Keratinocyte (primary cell): ENCODE data around the gene OR56A1. TPM values are rescaled to one million over a fixed set of nuclear protein-coding genes. Genes with fewer than 3 reads are reported as not detected.

Experiments
- DNase-seq: peaks from one replicate; pipeline ENCODE4 v3.0.0-alpha.2; 2011; ENCODE audit warnings: low read depth, missing footprints, low spot score
- FAIRE-seq: peaks from 2 replicates; lab custom pipeline; 2011; peaks lifted over from hg19 to GRCh38; lab: Jason Lieb, UNC
- H2AFZ ChIP-seq: 2 replicates; pipeline ENCODE4 v1.6.0; 2012; ENCODE audit warnings: low read length, control low read depth, inconsistent platforms; ENCODE audit not compliant: control insufficient read depth
- H3K27ac ChIP-seq: 2 replicates; pipeline ENCODE4 v1.5.1; 2011; ENCODE audit warnings: low read length; ENCODE audit not compliant: control insufficient read depth, insufficient read depth
- H3K27me3 ChIP-seq: 3 replicates; pipeline ENCODE4 v1.6.0; 2011; ENCODE audit warnings: low read length; ENCODE audit not compliant: control insufficient read depth, insufficient read depth; ENCODE audit errors: extremely low read depth
- H3K36me3 ChIP-seq, 2 experiments: 2 replicates in 1 of 2; 3 replicates in 1 of 2; pipeline ENCODE4 v1.5.1; 2011; ENCODE audit warnings: low read length in 2 of 2, mild to moderate bottlenecking in 1 of 2; ENCODE audit not compliant: control insufficient read depth in 2 of 2, insufficient read depth in 2 of 2; ENCODE audit errors: extremely low read depth in 1 of 2
- H3K4me1 ChIP-seq: 3 replicates; pipeline ENCODE4 v1.5.1; 2011; ENCODE audit warnings: low read length; ENCODE audit not compliant: control insufficient read depth, insufficient read depth; ENCODE audit errors: extremely low read depth
- H3K4me2 ChIP-seq: 3 replicates; pipeline ENCODE4 v1.6.0; 2011; ENCODE audit warnings: low read depth, low read length; ENCODE audit not compliant: control insufficient read depth, insufficient read depth; ENCODE audit errors: extremely low read depth
- H3K4me3 ChIP-seq, 3 experiments: fragments of 200-600 bp in 1 of 3; sonication (generic) in 1 of 3; 2 replicates in 2 of 3; 3 replicates in 1 of 3; pipeline ENCODE4 v1.5.1; 2011 to 2016; ENCODE audit warnings: low read length in 3 of 3, mild to moderate bottlenecking in 3 of 3, control low read depth in 2 of 3, inconsistent platforms in 1 of 3, low read depth in 1 of 3, mixed read lengths in 1 of 3, mixed run types in 1 of 3, moderate library complexity in 1 of 3; ENCODE audit not compliant: control insufficient read depth in 2 of 3, insufficient read depth in 2 of 3; ENCODE audit errors: extremely low read depth in 1 of 3
- H3K79me2 ChIP-seq: 2 replicates; pipeline ENCODE4 v1.6.0; 2012; ENCODE audit warnings: low read length; ENCODE audit not compliant: control insufficient read depth, insufficient read depth
- H3K9ac ChIP-seq: 3 replicates; pipeline ENCODE4 v1.6.0; 2011; ENCODE audit warnings: low read length; ENCODE audit not compliant: control insufficient read depth, insufficient read depth; ENCODE audit errors: extremely low read depth
- H3K9me1 ChIP-seq: 3 replicates; pipeline ENCODE4 v1.6.0; 2011; ENCODE audit warnings: low read length; ENCODE audit not compliant: control insufficient read depth, insufficient read depth; ENCODE audit errors: extremely low read depth
- H3K9me3 ChIP-seq: 2 replicates; pipeline ENCODE4 v1.5.1; 2012; ENCODE audit warnings: low read depth, low read length; ENCODE audit not compliant: control insufficient read depth
- H4K20me1 ChIP-seq: 3 replicates; pipeline ENCODE4 v1.6.0; 2011; ENCODE audit warnings: low read length; ENCODE audit not compliant: control insufficient read depth, insufficient read depth; ENCODE audit errors: extremely low read depth
- EZH2 ChIP-seq: IDR thresholded peaks from one replicate; pipeline ENCODE4 v1.6.1; 2012; ENCODE audit warnings: inconsistent platforms, mild to moderate bottlenecking, low read length, moderate library complexity
- dilution Hi-C: fragments of 300-500 bp; cut with MboI; formaldehyde crosslinking; loops from one replicate; pipeline ENCODE4 v1.7.0; 2020; ENCODE audit warnings: low sequenced_read_pairs; ENCODE audit not compliant: extremely low pct_ligation_motif_present
- polyA plus RNA-seq, 5 experiments: library from polyadenylated mRNA; depleted of rRNA in 3 of 5; stranded (reverse) in 3 of 5; stranded (forward) in 1 of 5; unstranded in 1 of 5; fragments of >200 nt; gene quantifications; 1 replicate in 1 of 5; 2 replicates in 3 of 5; 3 replicates in 1 of 5; pipeline versions ENCODE4 v1.2.1 to v1.2.3, GENCODE V29; 2011 to 2012; ENCODE audit warnings: missing spikeins in 2 of 5, low read depth in 1 of 5, low replicate concordance in 1 of 5
- small RNA-seq, 3 experiments: library from RNA; depleted of rRNA; stranded (forward); fragments of <200 nt; gene quantifications; one replicate each; pipeline ENCODE3, GENCODE V24; 2012; ENCODE audit warnings: low read depth in 3 of 3, low replicate concordance in 1 of 3; ENCODE audit not compliant: insufficient read length in 3 of 3
- TF ChIP-seq, protein P1 (sequence below), 3 experiments: IDR thresholded peaks in 1 of 3; conservative IDR thresholded peaks in 1 of 3; optimal IDR thresholded peaks in 1 of 3; 2 replicates in 2 of 3; 3 replicates in 1 of 3; pipeline versions ENCODE3 to v1.5.1; 2011; ENCODE audit warnings: low read length in 3 of 3, mild to moderate bottlenecking in 3 of 3, moderate library complexity in 2 of 3, control low read depth in 1 of 3, inconsistent platforms in 1 of 3; ENCODE audit not compliant: insufficient read depth in 2 of 3; ENCODE audit errors: extremely low read depth in 1 of 3

Gene OR56A1
- polyA plus RNA-seq, 1 donor (not counting 4 experiments of a cell fraction or from before 2014, with no cell fraction given): not detected

DNA sequence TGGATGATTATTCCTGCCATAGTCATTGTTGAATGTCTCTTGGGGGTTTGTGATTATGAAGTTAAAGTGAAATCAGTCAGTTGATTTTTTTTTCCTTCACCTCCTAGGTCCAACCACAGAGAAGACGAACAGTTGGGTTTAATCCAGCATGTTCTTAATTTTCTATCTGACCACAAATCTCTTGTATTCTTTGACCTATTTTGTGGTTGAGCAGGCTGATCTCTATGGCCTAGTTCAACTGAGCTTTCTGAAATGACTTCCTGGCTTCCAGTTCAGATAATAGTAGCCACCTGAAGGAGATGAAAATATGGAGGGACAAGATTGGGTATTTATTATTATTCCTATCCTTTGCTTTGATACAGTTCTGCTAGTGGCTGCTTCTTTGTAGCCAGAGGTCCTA, 57.0 kb downstream of the OR56A1 start:
- no peak overlapping the region for H3K9ac ChIP-seq
- dilution Hi-C loops: no loop called here
- no peak for FAIRE-seq

More for the DNA sequence above, 57.0 kb downstream of the OR56A1 start:
- Histone ChIP-seq H3K36me3 (no peaks in the 10 kb centered on the region), H3K4me3 (no peak overlapping the region), H3K9me1 (no peaks in the 10 kb centered on the region), H3K27ac (no peak overlapping the region), H4K20me1 (no peaks in the 10 kb centered on the region), H3K4me1 (no peaks in the 10 kb centered on the region), H3K9me3 (no peaks in the 10 kb centered on the region), H3K27me3 (no peaks in the 10 kb centered on the region), H2AFZ (no peak overlapping the region), H3K79me2 (no peaks in the 10 kb centered on the region), H3K4me2 (no peak overlapping the region)
- DNase-seq: no peak
- TF ChIP-seq EZH2: no peak
- TF ChIP-seq, protein P1, sequence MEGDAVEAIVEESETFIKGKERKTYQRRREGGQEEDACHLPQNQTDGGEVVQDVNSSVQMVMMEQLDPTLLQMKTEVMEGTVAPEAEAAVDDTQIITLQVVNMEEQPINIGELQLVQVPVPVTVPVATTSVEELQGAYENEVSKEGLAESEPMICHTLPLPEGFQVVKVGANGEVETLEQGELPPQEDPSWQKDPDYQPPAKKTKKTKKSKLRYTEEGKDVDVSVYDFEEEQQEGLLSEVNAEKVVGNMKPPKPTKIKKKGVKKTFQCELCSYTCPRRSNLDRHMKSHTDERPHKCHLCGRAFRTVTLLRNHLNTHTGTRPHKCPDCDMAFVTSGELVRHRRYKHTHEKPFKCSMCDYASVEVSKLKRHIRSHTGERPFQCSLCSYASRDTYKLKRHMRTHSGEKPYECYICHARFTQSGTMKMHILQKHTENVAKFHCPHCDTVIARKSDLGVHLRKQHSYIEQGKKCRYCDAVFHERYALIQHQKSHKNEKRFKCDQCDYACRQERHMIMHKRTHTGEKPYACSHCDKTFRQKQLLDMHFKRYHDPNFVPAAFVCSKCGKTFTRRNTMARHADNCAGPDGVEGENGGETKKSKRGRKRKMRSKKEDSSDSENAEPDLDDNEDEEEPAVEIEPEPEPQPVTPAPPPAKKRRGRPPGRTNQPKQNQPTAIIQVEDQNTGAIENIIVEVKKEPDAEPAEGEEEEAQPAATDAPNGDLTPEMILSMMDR (optimal IDR thresholded peaks at IDR 0.05 in 1 of 3, IDR thresholded peaks at IDR 0.05 in 1 of 3, conservative IDR thresholded peaks at IDR 0.05 in 1 of 3; ENCODE audit: extremely low read depth in 1 of 3, insufficient read depth in 2 of 3, low read length in 3 of 3): no peak

Small RNAs within 50 kb of the gene (small RNA-seq; reads per million reads assigned to genes)
- gene RNA5SP329: 0 reads per million in 3 experiments

Other genes with a start within 250 kb of the OR56A1 start
- not detected in 3 replicates for gene OR52N5, start 247.4 kb downstream of the OR56A1 start, polyA plus RNA-seq
- not detected in 3 replicates for gene OR52N1, start 239.5 kb downstream of the OR56A1 start, polyA plus RNA-seq
- not detected in 3 replicates for gene OR52N2, start 221.8 kb downstream of the OR56A1 start, polyA plus RNA-seq
- not detected in 3 replicates for gene OR52E6, start 188.9 kb downstream of the OR56A1 start, polyA plus RNA-seq
- gene OR52E8, start 173.1 kb downstream of the OR56A1 start, polyA plus RNA-seq: not detected in 3 replicates
- gene OR52E4, start 150.1 kb downstream of the OR56A1 start, polyA plus RNA-seq: not detected in 3 replicates
- gene OR52E5, start 137.6 kb downstream of the OR56A1 start, polyA plus RNA-seq: not detected in 3 replicates
- not detected in 3 replicates for gene OR56A3, start 88.5 kb downstream of the OR56A1 start, polyA plus RNA-seq
- not detected in 3 replicates for gene OR56A5, start 62.3 kb downstream of the OR56A1 start, polyA plus RNA-seq
- not detected in 3 replicates for gene OR52L1, start 43.8 kb downstream of the OR56A1 start, polyA plus RNA-seq
- gene OR56A4, start 23.8 kb downstream of the OR56A1 start, polyA plus RNA-seq: not detected in 3 replicates
- not detected in 3 replicates for gene OR56B4, start 76.9 kb upstream of the OR56A1 start, polyA plus RNA-seq
- gene OR52B2, start 139.6 kb upstream of the OR56A1 start, polyA plus RNA-seq: not detected in 3 replicates
- not detected in 3 replicates for gene OR52W1, start 168.5 kb upstream of the OR56A1 start, polyA plus RNA-seq
- gene C11orf42, start 174.8 kb upstream of the OR56A1 start, polyA plus RNA-seq: not detected in 3 replicates
- gene FHIP1B, start 203.9 kb upstream of the OR56A1 start, polyA plus RNA-seq: 15.2 to 31.6 TPM (median 18.7 TPM) in 3 replicates
- 0.09 to 0.18 TPM in 2 of 3 replicates, not detected in the other for gene CNGA4, start 208.3 kb upstream of the OR56A1 start, polyA plus RNA-seq
- not detected in 3 replicates for gene CCKBR, start 229.1 kb upstream of the OR56A1 start, polyA plus RNA-seq